T-helper 1 cell (primary cell): ENCODE data around the gene LSM4.
A peak's percentile ranks its signal among the peaks of the same experiment; 100 is the strongest.
"Not testable (repeated sequence)": the region's sequence is repeated elsewhere in the genome, so short reads cannot be mapped to it uniquely, and the experiment has no call there.

Experiments used
- DNase-seq, 5 donors: peaks; one replicate each; pipeline ENCODE4 v3.0.0-alpha.2; 2012 to 2020

LSM4 gene

DNA sequence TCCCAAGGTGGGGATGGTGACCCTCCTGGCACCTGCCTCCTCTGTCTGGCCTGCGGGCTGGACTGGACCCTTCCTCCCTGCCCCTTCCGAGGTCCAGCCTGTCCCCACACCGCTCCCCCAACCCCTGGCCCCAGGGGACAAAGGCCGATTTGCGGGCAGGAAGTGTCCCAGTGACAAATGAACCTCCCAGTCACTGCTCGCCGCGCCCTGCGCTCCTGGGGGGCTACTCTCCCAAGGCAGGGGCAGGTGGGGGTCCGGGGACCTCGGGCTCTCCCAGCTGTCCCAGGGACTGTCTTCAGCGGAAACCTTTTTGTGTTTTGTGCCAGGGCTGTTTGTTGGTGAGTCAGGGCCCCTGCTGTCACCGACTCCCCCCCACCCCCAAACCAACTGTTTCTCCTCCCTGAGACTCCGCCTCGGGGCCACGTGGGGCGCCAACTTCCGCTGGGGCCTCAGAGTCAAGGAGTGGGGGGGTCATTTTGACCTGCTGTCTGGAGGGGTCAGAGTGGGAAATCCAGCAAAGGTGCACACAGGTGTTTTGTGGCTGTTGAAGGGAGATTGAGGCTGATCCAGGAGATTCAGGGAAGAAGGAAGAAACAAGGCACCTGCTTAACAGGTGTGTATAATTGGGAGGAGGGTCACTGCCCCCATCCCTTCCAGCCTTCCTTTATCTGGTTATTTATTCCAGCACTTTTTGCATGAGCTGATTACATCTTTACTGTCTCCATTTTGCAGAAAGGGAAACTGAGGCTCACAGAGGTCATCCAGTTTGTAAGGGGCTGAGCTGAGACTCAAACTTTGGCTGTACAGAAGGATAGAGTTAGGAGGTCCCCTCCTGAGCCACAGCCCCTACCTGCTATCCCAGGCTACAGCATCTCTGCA, 18.4 kb upstream of the LSM4 start:
- DNase-seq = peak; percentile 20 to 69 (median 35)

DNA sequence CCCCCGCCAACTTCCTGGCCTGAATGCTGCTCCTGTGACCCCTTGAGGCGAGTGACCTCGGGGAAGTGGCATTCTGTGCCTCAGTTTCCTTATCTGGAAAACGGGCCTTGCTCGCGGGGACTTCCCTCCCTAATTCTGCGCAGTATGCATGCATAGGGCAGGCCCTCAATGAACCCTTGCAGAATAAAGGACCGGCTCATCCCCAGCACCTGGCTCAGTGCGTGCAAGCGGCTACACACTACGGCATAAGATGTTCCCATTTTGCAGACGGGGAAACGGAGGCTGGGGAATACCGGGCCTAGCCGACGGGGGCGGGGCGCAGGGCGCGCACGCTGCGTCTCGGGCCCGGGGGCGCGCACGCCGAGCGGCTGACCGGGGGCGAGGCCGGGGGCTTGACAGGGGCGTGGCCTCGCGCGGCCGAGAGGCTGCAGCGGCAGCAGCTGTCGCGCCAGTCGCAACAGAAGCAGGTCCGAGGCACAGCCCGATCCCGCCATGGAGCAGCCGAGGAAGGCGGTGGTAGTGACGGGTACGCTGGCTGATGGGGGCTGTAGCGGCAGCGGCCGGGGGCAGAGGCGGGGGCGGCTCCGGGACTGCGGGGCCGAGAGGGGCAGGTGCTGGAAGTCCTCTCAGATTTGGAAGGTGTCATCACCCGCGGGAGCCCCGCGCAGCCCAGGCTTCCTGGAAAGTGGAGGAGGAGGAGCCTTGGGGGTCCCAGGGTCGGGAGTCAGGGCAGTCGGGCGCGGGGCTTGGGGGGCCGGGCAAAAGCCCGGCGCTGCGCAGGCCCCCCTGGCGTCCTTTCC, 17.5 kb upstream of the LSM4 start, which contains the start of gene PGPEP1:
Gene PGPEP1 (plus strand): TSS at position 409 of the 800 bp plus-strand sequence. CDS start 84 bp downstream, at position 493.
- DNase-seq = peak; percentile 17 to 58 (median 32)

DNA sequence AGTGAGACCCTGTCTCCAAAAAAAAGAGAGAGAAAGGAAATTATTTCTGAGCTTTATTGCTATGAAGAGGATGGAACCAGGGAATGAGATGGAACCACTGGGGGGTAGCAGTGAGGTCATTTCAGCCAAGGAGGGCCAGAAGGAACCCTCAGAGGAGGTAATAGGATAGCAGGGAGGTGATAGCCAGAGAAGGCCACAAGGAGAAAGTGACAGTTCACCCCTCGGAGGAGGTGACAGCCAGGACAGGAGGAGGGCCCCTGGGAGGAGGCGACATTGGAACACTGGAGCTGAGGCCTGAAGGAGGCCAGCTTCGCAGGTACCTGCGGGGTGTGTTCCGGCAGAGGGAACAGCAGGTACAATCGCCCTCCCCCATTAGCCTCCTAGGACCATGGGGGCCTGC, 16.8 kb upstream of the LSM4 start:
- DNase-seq = no peak

DNA sequence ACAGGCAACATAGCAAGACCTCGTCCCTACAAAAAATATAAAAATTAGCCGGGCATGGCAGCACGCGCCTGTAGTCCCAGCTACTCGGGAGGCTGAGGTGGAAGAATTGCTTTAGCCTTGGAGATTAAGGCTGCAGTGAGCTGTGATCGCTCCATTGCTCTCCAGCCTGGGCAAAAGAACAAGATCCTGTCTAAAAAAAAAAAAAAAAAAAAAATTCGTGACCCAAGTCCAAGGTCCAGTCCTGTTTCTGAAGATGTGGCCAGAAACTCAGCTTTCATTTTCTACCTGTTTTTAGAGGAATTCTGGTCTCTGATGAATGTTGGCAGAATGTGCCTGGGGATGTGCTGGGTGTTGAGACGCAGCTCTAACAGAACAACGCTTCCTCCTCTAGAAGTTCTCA, 15.7 kb upstream of the LSM4 start:
- DNase-seq = no peak

DNA sequence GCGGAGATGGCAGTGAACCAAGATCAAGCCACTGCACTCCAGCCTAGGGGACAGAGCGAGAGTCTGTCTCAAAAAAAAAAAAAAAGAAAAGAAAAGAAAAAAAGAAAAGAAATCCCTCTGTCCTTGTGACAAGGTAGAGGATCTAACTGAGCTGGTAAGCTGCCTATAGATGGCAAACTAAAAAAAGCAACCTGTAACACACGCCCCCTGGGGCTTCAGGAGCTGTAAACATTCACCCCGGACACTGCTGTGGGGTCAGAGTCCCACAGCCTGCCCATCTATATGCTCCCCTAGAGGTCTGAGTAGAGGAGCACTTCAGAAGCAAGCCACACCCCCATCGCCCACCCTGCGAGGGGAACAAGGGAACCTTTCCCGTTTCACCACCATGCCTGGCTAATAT, 13.2 kb upstream of the LSM4 start:
- DNase-seq = no peak

DNA sequence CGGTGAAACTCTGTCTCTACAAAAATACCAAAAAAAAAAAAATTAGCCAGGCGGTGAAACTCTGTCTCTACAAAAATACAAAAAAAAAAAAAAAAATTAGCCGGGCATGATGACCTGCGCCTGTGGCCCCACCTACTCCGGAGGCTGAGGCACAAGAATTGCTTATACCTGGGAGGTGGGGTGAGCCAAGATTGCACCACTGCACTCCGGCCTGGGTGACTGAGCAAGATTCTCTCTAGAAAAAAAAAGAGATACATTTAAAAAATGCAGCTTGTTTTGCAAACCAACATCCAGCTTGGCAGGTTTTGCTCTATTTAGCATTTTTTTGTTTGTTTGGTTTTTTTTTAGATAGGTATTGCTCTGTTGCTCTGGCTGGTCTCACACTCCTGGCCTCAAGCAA, 10.8 kb upstream of the LSM4 start:
- DNase-seq = no peak

DNA sequence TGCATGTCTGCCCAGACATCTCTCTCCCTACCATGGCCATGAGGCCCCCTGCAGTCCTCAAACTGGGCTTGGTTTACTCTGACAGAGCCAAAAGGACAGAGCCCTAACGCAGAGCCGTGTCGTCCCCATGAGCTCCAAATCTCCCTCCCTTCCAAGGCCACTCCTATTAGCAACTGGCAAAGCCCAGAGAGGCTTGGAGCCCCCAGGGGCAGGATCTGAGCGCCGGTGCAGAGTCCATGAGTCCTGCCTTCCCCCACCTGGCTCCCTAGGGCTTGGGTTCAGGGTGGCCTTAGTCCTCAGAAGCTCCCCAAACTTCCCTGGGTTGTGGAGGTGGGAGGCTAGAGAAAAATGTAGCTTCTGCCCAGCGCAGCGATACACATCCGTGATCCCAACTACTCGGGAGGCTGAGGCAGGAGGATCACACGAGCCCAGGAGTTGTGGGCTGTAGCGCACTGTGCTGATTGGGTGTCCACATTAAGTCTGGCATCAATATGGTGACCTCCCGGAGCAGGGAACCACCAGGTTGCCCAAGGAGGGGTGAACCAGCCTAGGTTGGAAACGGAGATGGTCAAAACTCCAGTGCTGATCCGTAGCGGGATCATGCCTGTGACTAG, 10.1 kb upstream of the LSM4 start:
- no peak for DNase-seq

DNA sequence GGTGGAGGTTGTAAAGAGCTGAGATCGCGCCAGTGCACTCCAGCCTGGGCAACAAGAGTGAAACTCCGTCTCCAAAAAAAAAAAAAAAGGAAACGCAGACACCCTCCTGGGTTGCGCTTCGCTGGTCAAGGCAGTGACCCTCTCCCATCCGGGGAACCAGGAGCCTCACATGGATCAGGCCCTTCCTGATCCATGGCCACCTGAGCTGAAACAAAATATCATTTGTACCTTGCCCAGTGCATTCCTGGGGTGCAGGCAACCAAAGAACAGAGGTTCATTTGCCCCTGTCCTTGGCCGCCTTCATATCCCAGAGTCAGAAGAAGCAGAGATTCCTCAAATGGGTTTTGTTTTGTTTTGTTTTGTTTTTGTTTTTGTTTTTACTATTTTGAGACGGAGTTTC, 8.0 kb upstream of the LSM4 start:
- no peak for DNase-seq

DNA sequence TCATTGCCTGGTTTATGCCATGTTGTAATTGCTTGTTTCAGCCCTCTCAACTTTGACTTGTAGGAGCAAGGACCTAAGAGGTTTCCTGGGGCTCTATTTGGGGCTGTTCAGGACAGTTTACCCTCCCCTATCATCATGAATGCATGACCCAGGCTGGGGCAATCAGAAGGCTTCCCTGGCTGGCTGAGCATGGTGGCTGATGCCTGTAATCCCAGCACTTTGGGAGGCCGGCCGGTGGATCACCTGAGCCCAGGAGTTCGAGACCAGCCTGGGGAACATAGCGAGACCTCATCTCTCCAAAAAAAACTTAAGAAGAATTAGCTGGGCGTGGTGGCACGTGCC, 6.1 kb upstream of the LSM4 start:
- DNase-seq = no peak

DNA sequence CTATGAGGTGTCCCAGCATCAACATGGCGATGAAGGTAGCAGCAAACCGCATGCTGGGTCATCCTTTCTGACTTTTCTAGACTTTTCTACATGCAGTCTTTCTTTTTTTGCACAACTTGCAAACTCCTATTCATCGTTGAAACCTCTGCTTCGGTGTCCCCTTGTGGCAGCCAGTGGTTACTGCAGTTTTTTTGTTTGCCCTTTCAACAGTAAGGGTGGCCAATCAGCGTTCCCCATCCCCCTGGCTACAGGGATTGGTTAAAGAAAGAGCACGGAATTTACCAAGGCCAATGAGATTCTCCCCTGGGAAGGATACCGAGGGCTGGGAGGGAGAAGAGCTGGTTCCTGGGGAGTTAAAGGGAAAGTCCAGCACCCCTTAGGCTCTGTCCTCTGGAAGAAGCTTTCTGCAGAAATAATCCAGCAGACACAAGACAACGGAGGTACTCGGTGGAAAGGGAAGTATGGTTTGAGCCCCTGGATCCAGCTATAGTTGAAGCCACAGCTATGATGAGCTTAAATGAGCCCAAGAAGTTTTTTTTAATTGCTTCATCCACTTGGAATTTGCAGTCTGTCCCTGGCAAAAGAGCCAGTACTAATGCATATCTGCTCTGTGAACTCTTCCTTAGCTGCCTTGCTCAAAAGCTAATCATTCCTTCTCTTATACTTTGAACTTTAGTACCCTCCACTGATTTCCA, 5.6 kb upstream of the LSM4 start:
- DNase-seq = peak; percentile 64 to 93 (median 80)

DNA sequence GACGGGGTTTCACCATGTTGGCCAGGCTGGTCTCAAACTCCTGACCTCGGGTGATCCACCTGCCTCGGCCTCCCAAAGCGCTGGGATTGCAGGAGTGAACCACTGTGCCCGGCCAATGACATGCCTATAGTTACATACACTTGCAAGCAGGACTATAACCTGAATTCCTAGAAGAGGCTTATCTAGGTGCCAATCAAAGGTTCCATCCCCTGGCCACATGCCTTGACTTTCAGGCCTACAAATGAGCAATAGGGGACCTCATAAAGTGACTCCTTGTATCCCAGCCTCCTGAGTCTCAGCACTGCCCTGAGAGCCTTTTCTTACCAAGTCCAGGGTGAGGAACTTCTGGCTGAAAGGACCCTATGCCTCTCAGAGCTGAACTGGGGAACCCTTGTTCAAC, 3.9 kb upstream of the LSM4 start:
- no peak for DNase-seq

DNA sequence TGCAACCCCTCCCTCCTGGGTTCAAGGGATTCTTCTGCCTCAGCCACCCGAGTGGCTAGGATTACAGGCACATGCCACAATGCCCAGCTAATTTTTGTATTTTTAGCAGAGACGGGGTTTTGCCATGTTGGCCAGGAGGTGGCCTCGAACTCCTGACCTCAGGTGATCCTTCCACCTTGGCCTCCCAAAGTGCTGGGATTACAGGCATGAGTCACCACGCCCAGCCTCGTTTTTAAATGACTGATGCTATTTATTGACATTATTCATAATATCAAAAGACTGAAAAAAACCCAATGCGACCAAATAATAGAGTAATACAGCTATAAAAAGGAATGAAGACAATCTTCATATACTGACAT, 1.5 kb upstream of the LSM4 start:
- DNase-seq = not testable (repeated sequence)

DNA sequence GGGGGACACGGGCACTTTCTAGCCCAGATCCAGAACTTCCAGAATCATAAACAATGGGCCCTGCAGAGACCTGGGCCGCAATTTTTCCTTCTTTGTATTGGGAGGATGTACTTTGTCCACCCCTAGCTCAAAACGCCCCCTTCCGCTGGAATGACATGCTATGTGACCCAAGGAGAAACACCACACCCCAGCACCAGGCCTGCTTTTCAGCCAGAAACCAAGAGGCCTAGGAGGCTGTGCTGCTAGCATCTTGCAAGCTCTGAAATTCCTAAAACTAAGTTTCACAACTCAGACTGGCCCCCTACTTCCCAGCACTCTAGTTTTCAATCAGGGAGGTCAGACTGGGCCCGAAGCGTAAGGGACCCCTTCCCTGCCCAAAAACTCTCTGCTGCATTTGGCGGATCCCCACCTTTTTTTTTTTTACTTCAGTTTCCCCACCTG, 538 bp downstream of the LSM4 start:
- peak in 1 of 5 donors; percentile 59 for DNase-seq

DNA sequence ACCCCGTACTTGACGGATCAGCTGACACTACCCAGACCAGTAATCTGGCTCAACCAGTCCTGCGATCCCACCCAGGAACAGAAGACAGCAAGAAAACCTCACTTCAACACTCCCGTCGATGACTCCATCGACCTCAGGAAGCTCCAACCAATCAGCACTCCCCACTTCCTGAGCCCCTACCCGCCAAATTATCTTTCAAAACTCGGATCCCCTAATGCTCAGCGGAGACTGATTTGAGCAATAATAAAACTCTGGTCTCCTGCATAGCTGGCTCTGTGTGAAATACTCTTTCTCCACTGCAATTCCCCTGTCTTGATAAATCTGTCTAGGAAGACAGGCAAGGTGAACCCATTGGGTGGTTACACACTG, 1.2 kb downstream of the LSM4 start:
- DNase-seq = peak in 1 of 5 donors; percentile 50

DNA sequence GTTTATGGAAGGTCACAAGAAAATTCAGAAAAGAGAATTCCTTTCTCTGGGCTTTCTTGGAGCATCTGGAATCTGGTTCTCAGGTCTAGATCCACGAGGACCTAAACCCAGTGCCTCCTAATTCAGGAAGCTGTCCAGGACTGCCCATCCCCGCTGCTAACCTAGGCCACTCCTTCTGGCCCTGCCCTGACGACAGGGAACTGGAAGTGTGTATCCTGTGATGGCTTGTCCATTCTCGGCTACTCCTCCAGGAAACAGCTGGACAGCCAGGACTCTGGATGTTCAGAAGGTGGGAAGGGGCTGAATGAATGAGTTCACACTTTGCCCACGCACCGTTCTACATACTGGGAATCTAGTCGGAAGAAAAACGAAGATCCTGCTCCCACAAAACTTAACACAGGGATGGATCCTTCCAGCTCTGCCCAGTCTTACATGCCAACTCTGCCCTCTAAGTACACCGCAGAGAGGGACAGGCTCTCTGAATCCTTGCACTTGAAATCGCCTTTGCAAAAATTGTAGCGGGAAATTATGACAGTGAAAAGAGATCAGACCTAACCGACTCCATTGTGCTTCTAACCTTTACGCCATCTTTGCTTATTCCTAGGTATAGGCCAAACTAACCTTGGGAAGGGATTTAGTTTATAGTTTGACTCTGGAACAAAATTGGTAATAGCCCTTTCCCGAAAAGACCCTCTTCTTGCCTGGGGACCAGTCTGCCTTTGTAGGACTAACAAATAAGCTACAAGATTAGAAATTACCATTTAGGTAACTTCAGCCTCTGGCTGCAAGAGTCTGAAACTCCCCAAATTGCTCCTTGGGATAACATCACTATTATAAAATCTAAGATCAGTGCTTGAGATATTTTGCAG, 1.8 kb downstream of the LSM4 start:
- no peak for DNase-seq

DNA sequence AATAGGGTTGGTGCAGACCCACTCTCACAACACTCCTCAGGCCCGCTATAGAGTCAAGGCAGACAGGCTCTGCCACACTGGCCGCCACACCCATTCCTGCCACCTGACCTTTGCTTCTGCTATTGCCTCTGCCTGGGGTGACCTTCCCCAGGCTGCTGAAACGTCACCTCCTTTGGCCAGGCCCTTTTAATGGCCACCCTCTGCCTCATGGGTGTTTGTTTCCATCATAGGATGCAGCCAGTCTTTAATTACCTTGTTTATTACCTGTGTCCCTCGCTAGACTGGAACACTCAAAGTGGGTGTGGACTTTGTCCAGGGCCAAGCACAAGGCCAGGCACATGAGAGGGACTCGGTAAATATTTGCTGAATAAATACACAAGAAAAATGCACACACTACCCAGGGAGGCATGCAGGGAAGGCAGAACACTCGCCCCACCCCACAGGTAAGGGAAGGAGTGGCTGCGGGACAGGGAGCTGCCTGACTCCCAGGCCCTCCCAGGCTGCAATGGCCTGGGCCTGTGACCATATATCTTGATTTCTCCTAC, 3.2 kb downstream of the LSM4 start:
- DNase-seq = no peak

DNA sequence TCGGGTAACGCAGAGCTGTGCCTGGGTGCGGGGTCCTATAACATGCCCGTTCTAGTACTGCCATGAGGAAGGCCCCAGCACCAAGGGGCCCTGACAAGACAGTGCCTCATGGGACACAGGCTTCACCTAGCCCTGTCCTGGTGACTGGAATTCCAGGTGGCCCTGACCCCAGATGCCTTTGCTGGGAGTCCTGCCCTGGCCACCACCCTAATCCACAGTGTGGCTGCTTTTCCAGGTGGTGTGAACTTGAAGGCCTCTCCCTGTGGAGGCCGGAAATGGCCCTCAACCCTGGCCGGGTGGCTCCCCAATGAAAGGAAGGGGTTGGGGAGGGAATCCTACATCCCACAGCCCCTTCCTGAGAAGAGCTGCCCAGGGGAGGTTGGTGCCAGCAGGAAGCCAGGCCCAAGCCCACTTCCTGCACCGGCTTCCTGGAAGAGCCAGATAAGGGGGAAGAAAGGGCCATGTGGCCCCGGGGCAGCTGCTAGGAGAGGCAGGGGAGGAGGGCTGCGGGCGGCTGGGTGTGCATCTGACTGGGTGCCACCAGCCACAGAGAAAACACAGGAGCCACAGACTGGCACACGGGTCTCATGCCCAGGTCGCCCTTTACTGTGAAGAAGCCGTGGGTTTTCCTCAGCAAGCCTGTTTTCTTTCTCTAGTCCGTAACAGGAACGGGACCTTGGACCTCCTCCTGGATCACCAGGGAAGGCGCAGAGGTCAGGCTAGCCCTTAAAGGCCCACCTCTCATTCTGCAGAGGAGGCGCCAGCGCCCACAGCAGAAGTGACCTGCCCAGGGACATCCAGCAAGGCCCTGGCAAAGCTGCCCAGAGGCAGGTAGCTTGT, 4.7 kb downstream of the LSM4 start:
- DNase-seq = peak in 3 of 5 donors; percentile 35 to 78 (median 46)

DNA sequence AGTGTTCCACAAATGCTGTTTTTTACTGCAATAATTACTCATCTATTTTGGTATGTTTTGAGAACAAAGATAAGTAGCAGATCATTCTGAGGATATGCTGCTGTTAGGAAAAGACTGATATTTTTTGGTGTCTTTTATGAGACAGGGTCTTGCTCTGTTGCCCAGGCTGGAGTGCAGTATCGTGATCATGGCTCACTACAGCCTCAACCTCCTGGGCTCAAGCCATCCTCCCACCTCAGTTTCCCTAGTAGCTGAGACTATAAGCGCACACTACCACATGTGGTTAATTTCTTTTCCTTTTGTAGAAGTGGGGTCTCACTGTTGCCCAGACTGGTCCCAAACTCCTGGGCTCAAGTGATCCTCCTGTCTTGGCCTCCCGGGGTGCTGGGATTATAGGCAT, 9.5 kb downstream of the LSM4 start:
- DNase-seq = no peak

DNA sequence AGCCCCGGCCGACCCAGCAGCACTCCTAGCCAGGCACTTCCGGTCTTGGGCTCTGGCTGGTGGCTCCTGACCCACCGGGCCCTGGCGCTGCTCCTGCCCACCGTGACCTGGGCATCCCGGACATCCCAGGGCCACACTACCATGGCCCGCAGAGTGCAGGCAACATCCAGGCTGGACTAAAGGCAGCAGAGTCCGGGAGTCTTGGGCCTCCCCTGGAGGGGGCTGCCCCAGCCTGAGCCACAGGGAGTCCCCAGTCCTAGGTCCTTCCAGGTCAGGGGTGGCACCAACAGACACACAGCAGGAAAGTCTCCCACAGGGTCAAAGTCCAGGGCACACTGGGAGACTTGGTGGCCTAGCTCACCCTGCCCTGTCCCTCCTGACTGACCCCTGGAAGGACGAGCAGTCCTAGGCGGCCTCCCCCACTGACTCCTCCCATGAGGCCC, 10.8 kb downstream of the LSM4 start:
- no peak for DNase-seq

DNA sequence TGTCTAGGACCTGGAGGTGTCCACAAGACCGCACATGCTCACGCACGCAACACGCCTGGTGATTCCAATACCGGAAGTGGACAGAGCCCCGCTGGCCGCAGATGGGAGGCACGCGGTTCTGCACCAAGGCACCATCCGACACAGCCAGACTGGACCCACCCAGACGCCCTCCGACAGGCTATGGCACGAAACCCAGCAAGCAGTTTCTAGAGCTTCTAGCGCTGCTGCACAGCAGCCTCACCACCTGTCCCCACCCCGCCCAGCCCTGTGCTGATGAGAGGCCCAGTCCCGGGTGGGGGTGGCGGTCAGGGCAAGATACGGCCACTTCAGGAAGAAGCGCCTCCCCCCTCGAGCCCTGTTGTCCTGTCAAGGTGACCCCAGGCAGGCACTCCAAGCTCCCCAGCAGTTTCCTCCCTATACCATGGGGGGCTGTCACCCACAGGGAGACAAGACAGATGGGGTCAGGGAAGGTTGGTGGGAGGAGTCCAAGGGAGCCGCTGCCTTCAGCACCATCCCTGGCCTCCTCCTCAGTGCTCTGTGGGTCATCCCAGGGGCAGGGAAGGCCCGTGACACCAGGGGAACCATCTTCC, 11.3 kb downstream of the LSM4 start:
- DNase-seq = no peak
